ENCODE data around the gene ZNF215.
"Not testable (repeated sequence)": the region's sequence is repeated elsewhere in the genome, so short reads cannot be mapped to it uniquely, and the experiment has no call there.

ZNF215 gene

GRCh38 chr11:6943131-6943530 is 16.9 kb downstream of the ZNF215 start:
- no peak for DNase-seq

DNA sequence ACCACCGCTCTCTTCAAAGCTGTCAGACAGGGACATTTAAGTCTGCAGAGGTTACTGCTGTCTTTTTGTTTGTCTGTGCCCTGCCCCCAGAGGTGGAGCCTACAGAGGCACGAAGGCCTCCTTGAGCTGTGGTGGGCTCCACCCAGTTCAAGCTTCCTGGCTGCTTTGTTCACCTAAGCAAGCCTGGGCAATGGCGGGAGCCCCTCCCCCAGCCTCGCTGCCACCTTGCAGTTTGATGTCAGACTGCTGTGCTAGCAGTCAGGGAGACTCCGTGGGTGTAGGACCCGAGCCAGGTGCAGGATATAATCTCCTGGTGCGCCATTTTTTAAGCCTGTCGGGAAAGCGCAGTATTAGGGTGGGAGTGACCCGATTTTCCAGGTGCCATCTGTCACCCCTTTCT is 28.0 kb downstream of the ZNF215 start:
- DNase-seq, result not testable (repeated sequence)

- no peak for DNase-seq
Observed at GRCh38 chr11:6962141-6962540, 35.9 kb downstream of the ZNF215 start.

- no peak for DNase-seq
Observed at GRCh38 chr11:6962673-6963072, 36.4 kb downstream of the ZNF215 start.

DNA sequence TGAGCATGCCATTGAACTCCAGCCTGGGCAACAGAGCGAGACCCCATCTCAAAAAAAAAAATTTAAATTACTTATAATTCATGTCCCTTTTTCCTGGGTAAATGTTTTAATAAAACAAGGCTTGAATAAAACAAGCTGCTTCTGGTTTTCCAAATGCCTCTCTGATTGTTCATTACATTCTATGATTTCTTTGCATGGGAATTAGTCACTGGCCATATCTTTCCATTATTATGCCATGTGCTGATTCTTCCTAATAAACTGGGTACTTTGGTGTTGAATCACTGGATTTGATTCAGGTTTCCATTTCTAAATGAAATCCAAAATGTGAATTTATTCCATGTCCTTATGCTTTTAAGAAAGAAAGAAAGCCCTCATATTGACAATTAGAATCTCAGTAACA is 42.6 kb downstream of the ZNF215 start:
- no peak for DNase-seq

GRCh38 chr11:6969854-6970253 is 43.6 kb downstream of the ZNF215 start:
- not testable (repeated sequence) for DNase-seq

DNA sequence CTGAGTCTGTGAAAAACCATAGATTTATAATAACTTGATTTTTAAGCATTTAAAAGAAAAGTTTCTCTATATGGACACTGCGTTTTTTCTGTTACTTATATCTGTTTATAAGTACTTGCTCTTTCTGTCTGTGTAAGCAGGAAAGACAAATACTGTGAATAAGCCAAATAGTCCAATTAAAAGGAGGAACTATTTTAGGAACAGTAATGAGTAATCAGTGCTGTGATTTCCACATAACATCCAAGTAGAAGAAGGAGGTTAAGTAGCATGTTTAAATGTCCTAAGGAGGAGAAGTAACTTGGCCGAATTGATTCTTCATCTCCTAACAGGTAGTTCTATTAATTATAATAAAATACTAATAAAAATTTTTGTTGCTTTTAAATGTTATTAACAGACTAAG is 53.1 kb downstream of the ZNF215 start:
- DNase-seq, result no peak

GRCh38 chr11:6986487-6986886 is 60.3 kb downstream of the ZNF215 start:
- DNase-seq, result no peak

- DNase-seq, result no peak
Observed at GRCh38 chr11:6988506-6988905, 62.3 kb downstream of the ZNF215 start.

GRCh38 chr11:6991227-6991626 is 65.0 kb downstream of the ZNF215 start:
- no peak for DNase-seq

GRCh38 chr11:6992026-6992425 is 65.8 kb downstream of the ZNF215 start:
- DNase-seq, result no peak

GRCh38 chr11:6992457-6993417 is 66.5 kb downstream of the ZNF215 start:
- no peak for DNase-seq

DNA sequence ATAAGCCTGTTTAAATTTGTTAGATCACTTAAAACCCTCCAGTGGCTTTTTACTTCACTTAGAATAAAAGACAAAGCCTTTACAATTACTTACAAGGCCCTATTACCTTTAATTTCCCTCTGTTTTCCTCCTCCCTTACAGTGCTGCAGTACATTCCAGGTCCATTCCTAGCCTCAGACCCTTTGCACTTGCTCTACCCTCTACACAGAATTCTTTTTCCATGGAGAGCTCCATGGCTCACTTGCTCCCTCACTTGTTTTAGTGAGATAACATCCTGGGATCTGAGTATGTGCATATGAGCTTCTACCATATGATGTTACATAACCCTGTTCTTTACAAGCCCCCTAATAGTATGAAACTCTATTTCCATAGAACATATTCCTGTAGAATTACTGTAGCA is 69.5 kb downstream of the ZNF215 start:
- DNase-seq, result no peak

DNA sequence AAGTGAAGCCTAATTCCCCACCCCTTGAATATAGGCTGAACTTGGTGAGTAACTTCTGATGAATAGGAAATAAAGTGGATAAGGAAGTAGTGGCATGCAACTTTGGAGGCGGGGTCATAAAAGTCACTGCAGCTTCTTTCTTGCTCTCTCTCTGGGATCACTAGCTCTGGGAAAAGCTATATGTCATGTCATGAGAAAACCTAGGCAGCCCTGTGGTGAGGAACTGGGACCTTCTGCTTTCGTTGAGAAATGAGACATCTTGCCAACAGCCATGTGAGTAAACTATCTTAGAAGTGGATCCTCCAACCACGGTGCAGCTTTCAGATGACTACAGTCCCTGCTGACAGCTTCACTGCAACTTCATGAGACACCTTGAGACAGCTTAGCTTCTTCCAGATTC is 78.3 kb downstream of the ZNF215 start:
- no peak for DNase-seq
